Erythroblast (primary cell): ENCODE data around the gene GOLGA1.

Experiments used
- GATA1 ChIP-seq: IDR thresholded peaks from 2 replicates; pipeline ENCODE4 v1.6.1; 2011; ENCODE audit warnings: low read depth, mild to moderate bottlenecking, control low read depth, low read length, moderate library complexity
- POLR2A ChIP-seq: IDR thresholded peaks from 2 replicates; pipeline ENCODE4 v1.6.1; 2011; ENCODE audit warnings: mild to moderate bottlenecking, low read length

GRCh38 chr9:124906966-124907365 is 33.9 kb downstream of the GOLGA1 start:
- TF ChIP-seq POLR2A (no peak), GATA1 (no peak)
